ENCODE measurements around the gene ZDHHC14. TPM values are rescaled to one million over a fixed set of nuclear protein-coding genes. Genes with fewer than 3 reads are reported as not detected.

The ZDHHC14 gene
- total RNA-seq, 1 donor = 7.9 TPM

DNA sequence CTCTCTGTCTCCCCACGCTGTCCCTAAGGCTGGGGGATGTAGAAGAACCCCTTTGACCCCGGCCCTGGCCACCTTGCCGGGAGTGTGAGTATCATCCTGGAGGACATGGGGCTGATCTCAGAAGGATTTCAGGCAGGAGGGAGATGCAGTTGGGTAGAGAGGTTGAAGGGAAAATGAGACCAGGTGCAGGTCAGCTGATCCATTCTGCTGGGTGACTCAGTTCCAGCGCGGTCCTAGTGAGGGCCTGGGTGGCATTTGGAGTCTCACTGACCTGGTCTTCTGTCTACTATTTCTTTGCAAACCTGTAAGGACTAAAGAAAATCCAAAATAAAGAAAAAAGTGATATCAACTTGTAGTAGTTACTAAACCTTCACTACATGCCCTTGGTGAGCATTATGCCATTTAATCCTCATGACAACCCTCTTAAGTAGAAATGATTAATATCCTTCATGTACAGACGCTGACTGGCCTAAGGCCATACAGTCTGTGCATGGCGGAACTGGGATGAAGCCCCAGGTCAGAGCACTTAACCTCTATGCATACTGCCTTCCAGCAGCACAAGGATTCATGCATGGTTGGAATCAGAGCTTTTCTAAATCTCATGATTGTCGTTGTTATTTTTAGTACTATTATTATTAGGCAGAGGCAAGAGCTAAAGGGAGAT lies 106.3 kb downstream of the ZDHHC14 start:
- TF ChIP-seq, protein P1, sequence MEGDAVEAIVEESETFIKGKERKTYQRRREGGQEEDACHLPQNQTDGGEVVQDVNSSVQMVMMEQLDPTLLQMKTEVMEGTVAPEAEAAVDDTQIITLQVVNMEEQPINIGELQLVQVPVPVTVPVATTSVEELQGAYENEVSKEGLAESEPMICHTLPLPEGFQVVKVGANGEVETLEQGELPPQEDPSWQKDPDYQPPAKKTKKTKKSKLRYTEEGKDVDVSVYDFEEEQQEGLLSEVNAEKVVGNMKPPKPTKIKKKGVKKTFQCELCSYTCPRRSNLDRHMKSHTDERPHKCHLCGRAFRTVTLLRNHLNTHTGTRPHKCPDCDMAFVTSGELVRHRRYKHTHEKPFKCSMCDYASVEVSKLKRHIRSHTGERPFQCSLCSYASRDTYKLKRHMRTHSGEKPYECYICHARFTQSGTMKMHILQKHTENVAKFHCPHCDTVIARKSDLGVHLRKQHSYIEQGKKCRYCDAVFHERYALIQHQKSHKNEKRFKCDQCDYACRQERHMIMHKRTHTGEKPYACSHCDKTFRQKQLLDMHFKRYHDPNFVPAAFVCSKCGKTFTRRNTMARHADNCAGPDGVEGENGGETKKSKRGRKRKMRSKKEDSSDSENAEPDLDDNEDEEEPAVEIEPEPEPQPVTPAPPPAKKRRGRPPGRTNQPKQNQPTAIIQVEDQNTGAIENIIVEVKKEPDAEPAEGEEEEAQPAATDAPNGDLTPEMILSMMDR (IDR thresholded peaks at IDR 0.05; ENCODE audit: insufficient read depth, low read length) = no peak
- no peak for DNase-seq (ENCODE audit: low read depth)
- H3K4me3 ChIP-seq (ENCODE audit: low read depth, low read length) = no peak overlapping the region

DNA sequence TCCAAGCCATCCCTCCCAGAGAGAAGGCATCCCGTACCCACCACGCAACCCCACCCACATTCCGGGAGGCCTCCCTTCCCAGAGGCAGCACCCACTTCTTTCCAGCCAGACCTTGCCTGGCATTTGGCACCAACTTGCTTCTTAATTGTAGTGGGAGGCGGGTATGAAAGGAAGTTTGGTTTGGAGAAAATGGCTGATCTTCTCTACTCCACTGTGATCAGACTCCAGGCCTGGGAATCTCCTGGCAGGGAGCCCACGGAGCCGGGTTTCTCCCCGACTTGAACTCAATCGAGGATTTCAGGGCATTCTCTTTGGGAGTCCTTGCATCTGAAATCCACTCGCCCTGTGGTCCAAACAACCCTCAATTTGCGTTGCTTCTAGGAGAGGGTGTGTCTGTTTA lies 107.1 kb downstream of the ZDHHC14 start:
- TF ChIP-seq, protein P1 (IDR thresholded peaks at IDR 0.05; ENCODE audit: insufficient read depth, low read length) = no peak
- H3K4me3 ChIP-seq (ENCODE audit: low read depth, low read length) = no peak overlapping the region
- DNase-seq (ENCODE audit: low read depth) = no peak

DNA sequence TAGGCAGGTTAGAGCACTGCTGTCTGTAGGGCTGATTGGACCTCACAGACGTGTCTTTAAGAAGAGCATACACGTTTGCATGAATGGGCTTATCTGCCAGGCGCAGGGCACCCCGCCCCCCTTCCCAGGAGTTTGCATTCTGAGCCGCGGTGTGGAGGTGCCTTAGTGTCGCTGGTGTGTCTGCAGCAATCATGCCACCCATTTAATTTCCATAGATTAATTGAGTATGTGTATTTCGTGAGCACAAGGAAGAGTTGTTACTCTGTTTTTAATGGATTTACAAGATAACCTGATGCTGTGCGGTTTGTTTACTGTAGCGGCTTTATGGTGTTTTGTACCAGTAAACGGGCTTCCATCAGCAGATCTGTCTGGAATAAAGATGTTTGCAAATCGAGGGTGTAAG lies 107.7 kb downstream of the ZDHHC14 start:
- DNase-seq (ENCODE audit: low read depth) = no peak
- TF ChIP-seq, protein P1 (IDR thresholded peaks at IDR 0.05; ENCODE audit: insufficient read depth, low read length) = no peak

DNA sequence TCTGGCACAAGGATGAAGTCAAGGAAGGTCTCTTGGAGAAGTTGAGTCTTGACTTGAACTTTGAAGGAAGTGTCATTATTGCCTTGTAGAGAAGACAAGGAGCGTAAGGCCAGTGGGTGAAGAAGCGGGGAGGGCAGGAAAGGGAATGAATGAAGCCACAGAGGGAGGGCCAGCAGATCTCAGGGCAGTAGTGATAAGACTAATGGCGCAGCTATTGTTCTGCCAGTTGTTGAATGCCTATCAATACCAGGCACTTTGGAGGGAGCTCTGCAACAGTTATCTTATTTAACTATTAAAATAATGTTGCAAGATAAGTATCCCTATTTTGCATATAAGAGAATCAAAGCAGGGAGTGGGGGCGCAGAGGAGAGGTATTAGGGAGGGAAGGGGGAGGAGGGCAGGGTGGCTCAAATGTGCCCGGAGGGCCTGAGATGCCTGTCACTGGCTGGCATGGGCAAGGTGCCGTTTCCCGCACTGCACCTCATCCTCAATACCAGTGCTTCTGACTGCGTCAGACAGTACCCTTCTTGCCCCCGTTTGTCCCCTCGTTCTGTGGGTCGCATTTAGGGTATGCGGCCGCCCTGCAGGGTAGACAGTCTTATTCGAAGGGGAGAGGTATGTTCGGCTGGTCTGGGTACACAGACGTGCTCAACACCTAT lies 109.8 kb downstream of the ZDHHC14 start:
- no peak overlapping the region for H3K4me3 ChIP-seq (ENCODE audit: low read depth, low read length)
- no peak for DNase-seq (ENCODE audit: low read depth)
- TF ChIP-seq, protein P1 (IDR thresholded peaks at IDR 0.05; ENCODE audit: insufficient read depth, low read length) = no peak

More for the DNA sequence above, 107.7 kb downstream of the ZDHHC14 start:
- H3K4me3 ChIP-seq (ENCODE audit: low read depth, low read length) = no peak overlapping the region

DNA sequence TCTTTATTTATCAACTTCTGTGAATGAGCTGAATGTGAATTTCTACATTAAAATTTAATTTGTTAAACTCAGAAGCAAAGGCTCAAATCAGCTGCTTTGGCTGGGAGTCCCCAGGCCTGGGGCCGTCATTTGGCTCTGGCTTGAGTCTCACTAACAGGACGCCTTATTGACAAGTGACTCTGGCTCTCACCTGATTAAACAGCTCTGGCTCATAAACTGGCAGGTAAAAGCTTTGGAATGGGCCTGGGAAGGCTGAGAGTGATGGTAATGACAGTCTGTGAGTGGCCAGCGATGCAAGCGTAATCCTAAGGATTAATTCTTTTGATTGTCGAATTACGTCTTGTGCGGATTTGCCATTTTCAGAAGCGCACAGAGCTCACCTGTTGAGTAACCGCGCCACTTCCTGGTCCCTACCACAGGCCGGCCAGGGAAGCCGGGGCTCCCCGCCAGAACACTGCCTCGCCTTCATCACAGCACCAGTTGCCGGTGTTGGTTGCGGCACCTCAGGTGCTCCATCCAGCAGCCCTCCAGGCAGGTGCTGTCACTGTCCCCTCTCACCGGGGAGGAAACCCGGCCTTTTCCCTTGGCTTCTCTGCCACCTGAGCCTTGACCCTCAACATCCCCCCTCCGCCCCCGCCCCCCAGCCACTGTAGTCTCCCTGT lies 110.7 kb downstream of the ZDHHC14 start:
- TF ChIP-seq, protein P1 (IDR thresholded peaks at IDR 0.05; ENCODE audit: insufficient read depth, low read length) = no peak
- DNase-seq (ENCODE audit: low read depth) = no peak

DNA sequence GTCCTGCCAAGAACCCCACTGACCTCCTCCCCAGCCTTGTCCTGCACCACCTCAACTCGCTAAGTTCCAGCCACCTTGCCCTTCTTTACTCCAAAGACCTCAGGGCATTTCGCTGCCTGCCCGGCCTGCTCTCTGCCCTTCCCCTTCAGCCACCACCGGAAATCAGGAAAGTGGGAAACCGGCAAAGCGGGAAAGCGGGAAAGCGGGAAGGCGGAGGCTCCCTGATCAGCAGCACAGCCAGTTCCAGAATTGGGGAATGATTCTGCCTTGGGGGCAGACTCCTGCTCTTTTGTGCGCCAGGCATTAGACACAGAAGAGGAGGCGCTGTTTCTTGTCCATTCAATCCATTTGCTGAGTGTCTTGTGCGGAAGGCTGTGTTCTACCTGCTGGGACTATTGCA lies 111.3 kb downstream of the ZDHHC14 start:
- no peak overlapping the region for H3K4me3 ChIP-seq (ENCODE audit: low read depth, low read length)
- no peak for DNase-seq (ENCODE audit: low read depth)
- TF ChIP-seq, protein P1 (IDR thresholded peaks at IDR 0.05; ENCODE audit: insufficient read depth, low read length) = no peak

More for the DNA sequence above, 110.7 kb downstream of the ZDHHC14 start:
- no peak overlapping the region for H3K4me3 ChIP-seq (ENCODE audit: low read depth, low read length)
